ENCODE results near the gene FAM53B.

FAM53B gene

GRCh38 chr10:124629415-124629814 lies 114.8 kb downstream of the FAM53B start:
- no peak overlapping the region for H3K27ac ChIP-seq
- no peak for TF ChIP-seq ZFX (IDR thresholded peaks at IDR 0.05; ENCODE audit: borderline replicate concordance)
- TF ChIP-seq CTCF (IDR thresholded peaks at IDR 0.05), result no peak

- H3K27ac ChIP-seq, result no peak overlapping the region
- TF ChIP-seq CTCF (IDR thresholded peaks at IDR 0.05) (no peak), ZFX (IDR thresholded peaks at IDR 0.05; ENCODE audit: borderline replicate concordance) (no peak)
These were observed 115.5 kb downstream of the FAM53B start for GRCh38 chr10:124628676-124629021.

GRCh38 chr10:124627866-124628675 lies 116.1 kb downstream of the FAM53B start:
- TF ChIP-seq CTCF (IDR thresholded peaks at IDR 0.05), result no peak
- TF ChIP-seq ZFX (IDR thresholded peaks at IDR 0.05; ENCODE audit: borderline replicate concordance), result no peak
- H3K27ac ChIP-seq, result no peak overlapping the region

GRCh38 chr10:124626759-124627380 lies 117.3 kb downstream of the FAM53B start:
- H3K27ac ChIP-seq, result no peak overlapping the region
- TF ChIP-seq CTCF (IDR thresholded peaks at IDR 0.05) (no peak), ZFX (IDR thresholded peaks at IDR 0.05; ENCODE audit: borderline replicate concordance) (no peak)

GRCh38 chr10:124625831-124626238 lies 118.3 kb downstream of the FAM53B start:
- no peak overlapping the region for H3K27ac ChIP-seq

GRCh38 chr10:124624895-124625294 lies 119.3 kb downstream of the FAM53B start:
- TF ChIP-seq ZFX (IDR thresholded peaks at IDR 0.05; ENCODE audit: borderline replicate concordance) (no peak), CTCF (IDR thresholded peaks at IDR 0.05) (no peak)
- no peak overlapping the region for H3K27ac ChIP-seq

More at GRCh38 chr10:124625831-124626238, 118.3 kb downstream of the FAM53B start:
- TF ChIP-seq ZFX (IDR thresholded peaks at IDR 0.05; ENCODE audit: borderline replicate concordance), result no peak
- TF ChIP-seq CTCF (IDR thresholded peaks at IDR 0.05), result no peak

- TF ChIP-seq CTCF (IDR thresholded peaks at IDR 0.05) (no peak), ZFX (IDR thresholded peaks at IDR 0.05; ENCODE audit: borderline replicate concordance) (no peak)
- H3K27ac ChIP-seq, result no peak overlapping the region
These were observed 119.7 kb downstream of the FAM53B start for GRCh38 chr10:124624466-124624865.

All from 22Rv1 (cell line).